ENCODE measurements around the gene PDCD6IP.

The PDCD6IP gene

DNA sequence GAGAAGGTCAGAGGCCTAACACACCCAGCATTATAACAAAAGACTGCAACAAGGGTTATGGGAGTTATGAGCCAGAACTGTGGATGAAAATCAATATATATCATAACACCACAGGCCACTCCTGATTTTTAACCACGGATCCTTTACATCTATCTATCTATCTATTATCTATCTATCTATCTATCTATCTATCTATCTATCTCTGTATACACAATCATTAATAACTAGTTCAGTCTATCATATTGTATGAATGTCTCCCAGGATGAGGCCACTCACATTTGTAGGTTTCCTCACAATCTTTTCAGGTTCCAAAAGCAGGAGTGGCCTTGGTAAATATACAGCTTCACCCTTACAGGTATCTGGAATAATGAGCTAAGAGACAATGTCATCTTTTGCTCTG lies 94.2 kb downstream of the PDCD6IP start:
- ChIA-PET CTCF (no interaction called here), POLR2A (no interaction called here)
- no peak for DNase-seq (ENCODE audit: low read depth, low spot score)
- TF ChIP-seq, protein P1, sequence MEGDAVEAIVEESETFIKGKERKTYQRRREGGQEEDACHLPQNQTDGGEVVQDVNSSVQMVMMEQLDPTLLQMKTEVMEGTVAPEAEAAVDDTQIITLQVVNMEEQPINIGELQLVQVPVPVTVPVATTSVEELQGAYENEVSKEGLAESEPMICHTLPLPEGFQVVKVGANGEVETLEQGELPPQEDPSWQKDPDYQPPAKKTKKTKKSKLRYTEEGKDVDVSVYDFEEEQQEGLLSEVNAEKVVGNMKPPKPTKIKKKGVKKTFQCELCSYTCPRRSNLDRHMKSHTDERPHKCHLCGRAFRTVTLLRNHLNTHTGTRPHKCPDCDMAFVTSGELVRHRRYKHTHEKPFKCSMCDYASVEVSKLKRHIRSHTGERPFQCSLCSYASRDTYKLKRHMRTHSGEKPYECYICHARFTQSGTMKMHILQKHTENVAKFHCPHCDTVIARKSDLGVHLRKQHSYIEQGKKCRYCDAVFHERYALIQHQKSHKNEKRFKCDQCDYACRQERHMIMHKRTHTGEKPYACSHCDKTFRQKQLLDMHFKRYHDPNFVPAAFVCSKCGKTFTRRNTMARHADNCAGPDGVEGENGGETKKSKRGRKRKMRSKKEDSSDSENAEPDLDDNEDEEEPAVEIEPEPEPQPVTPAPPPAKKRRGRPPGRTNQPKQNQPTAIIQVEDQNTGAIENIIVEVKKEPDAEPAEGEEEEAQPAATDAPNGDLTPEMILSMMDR (IDR thresholded peaks at IDR 0.05; ENCODE audit: insufficient read depth, low read length, missing control alignments), result no peak
- H3K4me3 ChIP-seq (ENCODE audit: low read depth, low read length), result no peak overlapping the region

GRCh38 chr3:33895658-33896057 lies 97.2 kb downstream of the PDCD6IP start:
- ChIA-PET POLR2A (no interaction called here), CTCF (interaction anchor here (3.1 kb wide), 1 partner anchor 12 kb away, joined by 14 read pairs; no protein-coding TSS in a partner anchor)
- no peak overlapping the region for H3K4me3 ChIP-seq (ENCODE audit: low read depth, low read length)

DNA sequence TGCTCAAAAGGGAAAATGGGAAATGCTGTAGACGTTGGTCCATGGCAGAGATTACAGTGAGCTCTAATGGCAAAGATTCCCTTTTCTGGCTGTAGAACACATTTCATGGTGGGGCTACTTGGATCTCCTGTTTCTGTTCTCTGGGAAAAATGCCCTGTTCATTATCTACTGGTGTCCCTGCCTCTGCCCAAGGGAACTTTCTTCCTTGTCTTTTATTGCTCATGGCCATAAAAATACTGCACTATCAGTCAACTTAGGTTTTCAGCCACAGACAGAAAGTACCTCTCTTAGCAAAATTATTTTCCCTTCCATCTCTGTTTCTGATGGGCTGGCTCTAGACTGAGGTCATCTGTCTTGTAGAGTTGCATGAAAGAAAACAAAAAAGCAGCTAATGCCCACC lies 98.9 kb downstream of the PDCD6IP start:
- H3K4me3 ChIP-seq (ENCODE audit: low read depth, low read length), result no peak overlapping the region
- POLR2A ChIA-PET, result no interaction called here
- CTCF ChIA-PET, result interaction anchor here (0.9 to 3.1 kb wide), 2 partner anchors 14 to 15 kb away, joined by 3 to 14 read pairs; no protein-coding TSS in a partner anchor
- DNase-seq (ENCODE audit: low read depth, low spot score), result no peak
- TF ChIP-seq, protein P1 (IDR thresholded peaks at IDR 0.05; ENCODE audit: insufficient read depth, low read length, missing control alignments), result no peak

More at GRCh38 chr3:33895658-33896057, 97.2 kb downstream of the PDCD6IP start:
- no peak for DNase-seq (ENCODE audit: low read depth, low spot score)
- TF ChIP-seq, protein P1 (IDR thresholded peaks at IDR 0.05; ENCODE audit: insufficient read depth, low read length, missing control alignments), result no peak

- ChIA-PET CTCF (no interaction called here), POLR2A (no interaction called here)
- no peak for DNase-seq (ENCODE audit: low read depth, low spot score)
- H3K4me3 ChIP-seq (ENCODE audit: low read depth, low read length), result no peak overlapping the region
- TF ChIP-seq, protein P1 (IDR thresholded peaks at IDR 0.05; ENCODE audit: insufficient read depth, low read length, missing control alignments), result no peak
Observed at GRCh38 chr3:33898901-33899300, 100.5 kb downstream of the PDCD6IP start.

DNA sequence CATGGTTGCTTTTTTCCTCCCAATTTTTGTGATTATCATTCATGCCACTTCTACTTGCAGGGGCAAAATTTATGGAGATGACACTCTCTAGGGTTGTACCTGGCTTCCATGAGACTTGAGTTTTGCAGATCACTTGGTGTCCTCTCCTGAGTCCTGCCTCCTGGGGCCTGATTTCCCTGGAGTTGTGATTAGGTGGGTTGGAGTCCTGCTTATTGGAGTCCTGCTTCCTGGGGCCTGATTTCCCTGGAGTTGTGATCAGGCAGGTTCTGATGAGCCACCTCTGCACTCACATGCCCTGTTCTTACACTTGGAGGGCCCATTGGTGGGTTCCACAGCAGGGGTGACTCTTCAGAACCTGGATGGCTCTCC lies 102.0 kb downstream of the PDCD6IP start:
- TF ChIP-seq, protein P1 (IDR thresholded peaks at IDR 0.05; ENCODE audit: insufficient read depth, low read length, missing control alignments), result no peak
- ChIA-PET POLR2A (no interaction called here), CTCF (no interaction called here)
- no peak for DNase-seq (ENCODE audit: low read depth, low spot score)
- H3K4me3 ChIP-seq (ENCODE audit: low read depth, low read length), result no peak overlapping the region

- CTCF ChIA-PET, result no interaction called here
- no peak for DNase-seq (ENCODE audit: low read depth, low spot score)
- POLR2A ChIA-PET, result no interaction called here
- TF ChIP-seq, protein P1 (IDR thresholded peaks at IDR 0.05; ENCODE audit: insufficient read depth, low read length, missing control alignments), result no peak
- H3K4me3 ChIP-seq (ENCODE audit: low read depth, low read length), result no peak overlapping the region
Observed at GRCh38 chr3:33900809-33901505, 102.5 kb downstream of the PDCD6IP start.

All from AG04449 (cell line).